Measurements from ENCODE around the gene CHMP1A. TPM values are rescaled to one million over a fixed set of nuclear protein-coding genes. Genes with fewer than 3 reads are reported as not detected.

Gene CHMP1A
- 37.3 TPM for total RNA-seq
- long read RNA-seq, partial matches to known transcripts, result 4 of 156 reads
- long read RNA-seq, other reads (novel, unspliced or antisense), result 143 of 156 reads

- Histone ChIP-seq H3K27me3 (ENCODE audit: low read depth) (no peaks in the 10 kb centered on the region), H3K4me3 (peak within 1 kb of the TSS; percentile 86), H3K27ac (replicated peaks) (peak within 1 kb of the TSS; percentile 87), H3K9me3 (replicated peaks) (no peaks in the 10 kb centered on the region), H3K36me3 (peaks cover 22% of the 10 kb centered on the region), H3K4me1 (peaks cover 41% of the 10 kb centered on the region)
- peak; percentile 90 for DNase-seq
- TF ChIP-seq, protein P1, sequence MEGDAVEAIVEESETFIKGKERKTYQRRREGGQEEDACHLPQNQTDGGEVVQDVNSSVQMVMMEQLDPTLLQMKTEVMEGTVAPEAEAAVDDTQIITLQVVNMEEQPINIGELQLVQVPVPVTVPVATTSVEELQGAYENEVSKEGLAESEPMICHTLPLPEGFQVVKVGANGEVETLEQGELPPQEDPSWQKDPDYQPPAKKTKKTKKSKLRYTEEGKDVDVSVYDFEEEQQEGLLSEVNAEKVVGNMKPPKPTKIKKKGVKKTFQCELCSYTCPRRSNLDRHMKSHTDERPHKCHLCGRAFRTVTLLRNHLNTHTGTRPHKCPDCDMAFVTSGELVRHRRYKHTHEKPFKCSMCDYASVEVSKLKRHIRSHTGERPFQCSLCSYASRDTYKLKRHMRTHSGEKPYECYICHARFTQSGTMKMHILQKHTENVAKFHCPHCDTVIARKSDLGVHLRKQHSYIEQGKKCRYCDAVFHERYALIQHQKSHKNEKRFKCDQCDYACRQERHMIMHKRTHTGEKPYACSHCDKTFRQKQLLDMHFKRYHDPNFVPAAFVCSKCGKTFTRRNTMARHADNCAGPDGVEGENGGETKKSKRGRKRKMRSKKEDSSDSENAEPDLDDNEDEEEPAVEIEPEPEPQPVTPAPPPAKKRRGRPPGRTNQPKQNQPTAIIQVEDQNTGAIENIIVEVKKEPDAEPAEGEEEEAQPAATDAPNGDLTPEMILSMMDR (IDR thresholded peaks at IDR 0.05; ENCODE audit: borderline replicate concordance), result no peak
- intact Hi-C loops (cut with micrococcal nuclease), result no loop called here
These were observed at the start of gene CHMP1A, which contains the start of gene SPATA33 for GRCh38 chr16:89657442-89658220. Gene CHMP1A, minus strand, starts transcription at chr16:89657708. Its CDS starts 120 bp downstream, at chr16:89657588. Gene SPATA33, plus strand, starts transcription at chr16:89657836. Its CDS starts 76 bp downstream, at chr16:89657912.

DNA sequence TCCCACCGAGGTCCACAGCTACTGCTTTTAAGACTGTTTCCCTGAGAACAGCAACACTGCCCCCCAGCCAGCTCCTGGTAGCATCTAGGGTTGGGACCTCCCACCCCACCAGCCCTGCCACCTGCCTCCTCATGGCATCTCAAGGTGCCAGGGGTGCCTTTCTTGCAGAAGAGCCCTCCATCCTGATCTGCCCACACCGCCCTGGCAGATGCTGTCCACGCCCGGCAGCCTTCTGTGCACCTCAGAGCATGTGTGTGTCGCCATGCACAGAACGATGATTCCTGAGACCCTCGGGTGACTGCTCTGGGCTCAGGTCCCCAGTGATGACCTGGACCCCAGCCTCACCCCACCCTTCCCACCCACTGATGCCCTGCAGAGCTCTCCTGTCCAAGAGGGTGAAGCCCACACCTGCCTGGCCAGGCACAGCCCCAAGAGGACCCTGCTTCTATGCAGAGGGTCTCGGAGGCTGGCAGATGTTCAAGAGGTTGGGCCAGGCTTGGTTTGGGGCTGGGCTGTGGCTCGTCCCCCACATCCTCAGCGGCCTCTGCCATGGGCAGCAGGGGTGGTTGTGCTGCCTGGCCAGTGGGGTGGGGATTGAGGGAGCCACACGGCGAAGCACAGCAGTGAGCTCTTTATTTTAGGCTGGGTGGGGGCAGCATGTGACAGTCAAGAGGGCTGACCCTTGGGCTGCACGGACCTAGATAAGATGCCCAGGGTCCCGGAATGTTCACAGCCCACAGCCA, 49.2 kb upstream of the CHMP1A start:
- Histone ChIP-seq H3K27ac (replicated peaks) (no peak overlapping the region), H3K9me3 (replicated peaks) (no peaks in the 10 kb centered on the region), H3K4me1 (peaks cover 21% of the 10 kb centered on the region), H3K36me3 (no peaks in the 10 kb centered on the region), H3K4me3 (no peak overlapping the region), H3K27me3 (ENCODE audit: low read depth) (peaks cover under 1% of the 10 kb centered on the region)
- DNase-seq, result no peak
- TF ChIP-seq, protein P1 (IDR thresholded peaks at IDR 0.05; ENCODE audit: borderline replicate concordance), result no peak
- intact Hi-C loops (cut with micrococcal nuclease), result no loop called here

GRCh38 chr16:89705006-89705405, 47.5 kb upstream of the CHMP1A start:
- Histone ChIP-seq H3K4me1 (peaks cover 35% of the 10 kb centered on the region), H3K4me3 (no peak overlapping the region), H3K27ac (replicated peaks) (no peak overlapping the region), H3K27me3 (ENCODE audit: low read depth) (no peaks in the 10 kb centered on the region), H3K36me3 (no peaks in the 10 kb centered on the region), H3K9me3 (replicated peaks) (no peaks in the 10 kb centered on the region)
- TF ChIP-seq, protein P1 (IDR thresholded peaks at IDR 0.05; ENCODE audit: borderline replicate concordance), result no peak
- intact Hi-C loops (cut with micrococcal nuclease), result no loop called here
- DNase-seq, result no peak

DNA sequence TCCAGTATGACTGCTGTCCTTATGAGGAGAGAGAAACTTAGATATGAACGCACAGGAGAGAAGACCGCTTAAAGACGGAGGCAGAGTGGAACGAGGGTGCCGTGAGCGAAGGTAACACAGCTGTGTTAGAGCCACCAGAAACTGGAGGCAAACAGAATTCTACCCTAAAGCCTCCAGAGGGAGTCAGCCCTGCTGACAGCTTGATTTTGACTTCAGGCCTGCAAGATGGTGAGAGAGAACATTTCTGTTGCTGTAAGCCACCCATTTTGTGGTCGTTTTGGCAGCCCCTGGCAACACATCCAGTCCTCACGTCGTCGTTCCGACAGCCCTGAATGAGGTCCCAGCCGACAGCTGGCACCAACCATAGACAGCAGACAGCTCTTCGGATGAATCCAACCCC, 46.8 kb upstream of the CHMP1A start:
- TF ChIP-seq, protein P1 (IDR thresholded peaks at IDR 0.05; ENCODE audit: borderline replicate concordance), result no peak
- intact Hi-C loops (cut with micrococcal nuclease), result no loop called here
- Histone ChIP-seq H3K36me3 (no peaks in the 10 kb centered on the region), H3K27ac (replicated peaks) (no peak overlapping the region), H3K9me3 (replicated peaks) (no peaks in the 10 kb centered on the region), H3K4me3 (no peak overlapping the region), H3K27me3 (ENCODE audit: low read depth) (no peaks in the 10 kb centered on the region), H3K4me1 (peaks cover 42% of the 10 kb centered on the region)
- no peak for DNase-seq

DNA sequence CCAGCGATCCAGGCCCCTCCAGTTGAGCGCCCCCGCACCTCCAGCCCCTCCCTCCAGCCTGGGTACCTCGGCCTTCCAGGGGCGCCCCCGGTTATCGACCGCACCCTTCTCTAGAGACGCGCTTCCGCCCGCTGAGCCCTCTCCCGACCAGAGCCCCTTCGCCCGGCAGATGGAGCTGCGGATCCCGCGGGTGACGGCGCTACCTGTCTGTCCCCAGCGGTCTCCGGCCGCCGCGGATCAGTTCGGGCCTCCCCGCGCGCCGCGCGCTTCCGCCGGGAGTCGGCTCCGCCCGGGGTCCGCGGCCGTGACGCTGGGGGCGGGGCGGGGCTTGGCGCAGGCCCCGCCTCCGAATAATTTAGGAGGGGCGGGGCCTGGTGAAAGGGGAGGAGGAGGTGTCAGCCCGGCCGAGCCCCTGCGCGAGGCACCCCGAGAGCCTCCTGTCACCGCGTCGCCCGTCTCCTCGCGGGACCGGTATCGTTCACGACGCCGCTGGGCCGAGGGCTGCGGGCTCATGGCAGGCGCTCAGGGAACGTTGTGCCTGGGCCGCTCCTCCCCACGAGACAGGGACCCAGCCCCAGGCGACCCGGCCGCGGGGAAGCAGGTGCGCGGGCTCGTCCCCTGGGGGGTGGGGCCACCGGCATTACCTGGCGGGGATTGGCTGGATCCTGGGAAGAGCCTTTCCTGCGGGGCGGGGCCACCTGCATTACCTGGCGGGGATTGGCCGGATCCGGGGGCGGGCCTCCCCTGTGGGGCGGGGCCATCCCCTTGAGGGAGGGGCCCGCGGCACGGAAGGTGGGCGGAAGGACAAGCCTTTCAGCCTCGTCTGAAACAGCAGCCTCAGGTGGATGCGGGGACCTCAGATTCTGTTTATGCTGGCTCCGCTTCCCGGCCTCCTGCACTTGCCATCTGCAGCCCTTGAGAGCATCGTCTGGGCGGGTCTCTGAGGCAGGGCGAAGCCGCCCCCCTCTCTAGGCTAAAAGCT, 44.2 kb upstream of the CHMP1A start, which contains the start of gene SPATA2L:
Gene SPATA2L, minus strand, starts transcription at position 281 of the 982 bp plus-strand sequence. CDS start 473 bp downstream, outside the sequence.
- TF ChIP-seq, protein P1 (IDR thresholded peaks at IDR 0.05; ENCODE audit: borderline replicate concordance), result peak; percentile 36
- H3K4me3 ChIP-seq, result peak within 1 kb of the TSS; percentile 83
- peak within 1 kb of the TSS; percentile 79 for H3K27ac ChIP-seq (replicated peaks)
- peaks cover 36% of the 10 kb centered on the region for H3K4me1 ChIP-seq
- H3K27me3 ChIP-seq (ENCODE audit: low read depth), result no peaks in the 10 kb centered on the region
- DNase-seq, result peak; percentile 87
- H3K9me3 ChIP-seq (replicated peaks), result no peaks in the 10 kb centered on the region
- H3K36me3 ChIP-seq, result no peaks in the 10 kb centered on the region
- intact Hi-C loops (cut with micrococcal nuclease), result no loop called here

Data from left ventricle myocardium inferior (tissue), 1 donor.